ENCODE data around the gene LIMS3. TPM values are rescaled to one million over a fixed set of nuclear protein-coding genes. Genes with fewer than 3 reads are reported as not detected.
"Not testable (repeated sequence)": the region's sequence is repeated elsewhere in the genome, so short reads cannot be mapped to it uniquely, and the experiment has no call there.

LIMS3 gene, protein sequence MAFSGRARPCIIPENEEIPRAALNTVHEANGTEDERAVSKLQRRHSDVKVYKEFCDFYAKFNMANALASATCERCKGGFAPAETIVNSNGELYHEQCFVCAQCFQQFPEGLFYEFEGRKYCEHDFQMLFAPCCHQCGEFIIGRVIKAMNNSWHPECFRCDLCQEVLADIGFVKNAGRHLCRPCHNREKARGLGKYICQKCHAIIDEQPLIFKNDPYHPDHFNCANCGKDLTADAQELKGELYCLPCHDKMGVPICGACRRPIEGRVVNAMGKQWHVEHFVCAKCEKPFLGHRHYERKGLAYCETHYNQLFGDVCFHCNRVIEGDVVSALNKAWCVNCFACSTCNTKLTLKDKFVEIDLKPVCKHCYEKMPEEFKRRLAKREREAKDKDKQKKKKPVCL
- 1 to 10 TPM; 4.6 to 4.9 TPM for total RNA-seq
- long read RNA-seq, donor 1, partial matches to known transcripts: 0 of 1 reads
- long read RNA-seq, donor 1, other reads (novel, unspliced or antisense): 0 of 1 reads
- long read RNA-seq, donor 2, partial matches to known transcripts: 0 of 2 reads
- long read RNA-seq, donor 2, other reads (novel, unspliced or antisense): 0 of 2 reads

DNA sequence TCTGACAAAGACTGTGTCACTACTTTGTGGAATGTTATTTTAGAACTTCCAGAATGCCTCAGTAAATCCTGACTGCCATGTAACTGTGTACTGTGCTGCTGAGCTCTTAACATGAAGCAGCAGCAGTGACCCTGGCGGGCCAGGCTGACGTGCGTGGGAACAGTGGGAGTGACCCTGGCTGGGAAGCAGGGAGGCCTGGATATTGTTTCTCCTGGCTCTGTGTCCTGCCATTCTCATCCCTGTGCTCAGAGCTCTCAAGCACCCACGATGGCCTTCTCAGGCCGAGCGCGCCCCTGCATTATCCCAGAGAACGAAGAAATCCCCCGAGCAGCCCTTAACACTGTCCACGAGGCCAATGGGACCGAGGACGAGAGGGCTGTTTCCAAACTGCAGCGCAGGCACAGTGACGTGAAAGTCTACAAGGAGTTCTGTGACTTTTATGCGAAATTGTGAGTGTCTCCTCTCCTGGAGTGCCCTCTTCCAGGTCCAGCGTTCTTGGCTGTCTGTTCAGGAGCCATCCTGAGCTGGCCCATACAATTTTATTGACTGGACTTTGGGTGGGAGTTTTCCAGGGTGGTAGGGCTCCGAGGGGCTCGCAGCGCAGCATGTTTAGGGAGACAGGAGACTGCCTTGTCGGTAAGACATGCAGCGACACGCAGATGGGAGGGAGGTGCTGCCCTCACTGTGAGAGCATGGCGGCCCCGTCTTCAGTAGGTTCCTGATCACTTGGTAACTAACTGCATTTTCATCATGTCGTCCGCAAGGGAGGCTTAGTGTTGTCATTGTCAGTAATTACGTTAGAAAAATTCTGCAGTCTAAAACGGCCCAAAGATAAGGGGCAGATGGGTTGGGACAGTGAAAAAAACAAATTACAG is at the start of gene LIMS3:
TSS of gene LIMS3 (plus strand) at position 227 of the 875 bp plus-strand sequence. CDS start at position 268, 41 bp downstream.
- intact Hi-C loops (cut with DNase I): not testable (repeated sequence)

GRCh38 chr2:109871129-109871751 is 27.2 kb upstream of the LIMS3 start:
- DNase-seq (ENCODE audit: low spot score); intact Hi-C loops (cut with DNase I): not testable (repeated sequence)

More for the DNA sequence above, at the start of gene LIMS3:
- not testable (repeated sequence) for DNase-seq (ENCODE audit: low spot score)

- DNase-seq (ENCODE audit: low spot score); intact Hi-C loops (cut with DNase I): not testable (repeated sequence)
These were observed 21.9 kb upstream of the LIMS3 start for GRCh38 chr2:109876625-109877024.

GRCh38 chr2:109882112-109882511 is 16.4 kb upstream of the LIMS3 start:
- intact Hi-C loops (cut with DNase I); DNase-seq (ENCODE audit: low spot score): not testable (repeated sequence)

- intact Hi-C loops (cut with DNase I); DNase-seq (ENCODE audit: low spot score): not testable (repeated sequence)
These were observed 10.1 kb upstream of the LIMS3 start for GRCh38 chr2:109888414-109888813.

- DNase-seq (ENCODE audit: low spot score); intact Hi-C loops (cut with DNase I): not testable (repeated sequence)
These were observed 8.6 kb upstream of the LIMS3 start for GRCh38 chr2:109889909-109890308.

DNA sequence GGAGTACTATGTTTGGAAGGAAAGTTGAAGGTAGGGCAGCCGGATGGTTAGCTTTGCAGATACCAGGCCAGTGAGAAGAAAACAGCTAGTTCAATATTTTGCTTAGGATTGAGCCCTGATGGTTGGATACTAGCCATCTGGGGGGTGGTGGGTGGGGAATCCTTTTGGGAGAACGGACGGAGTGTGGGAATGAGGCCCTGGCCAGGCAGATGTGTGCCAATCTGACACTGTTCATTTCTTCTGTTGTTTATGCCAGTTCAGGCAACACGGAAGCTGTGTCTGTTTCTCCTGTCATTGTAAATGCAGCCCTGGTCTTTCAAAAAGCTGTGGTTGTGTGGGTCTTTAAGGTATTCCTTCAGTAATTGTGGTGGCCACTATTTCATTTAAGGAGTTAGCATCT is 7.5 kb upstream of the LIMS3 start:
- intact Hi-C loops (cut with DNase I): not testable (repeated sequence)

GRCh38 chr2:109893736-109894135 is 4.8 kb upstream of the LIMS3 start:
- intact Hi-C loops (cut with DNase I); DNase-seq (ENCODE audit: low spot score): not testable (repeated sequence)

More for the DNA sequence above, 7.5 kb upstream of the LIMS3 start:
- DNase-seq (ENCODE audit: low spot score): not testable (repeated sequence)

DNA sequence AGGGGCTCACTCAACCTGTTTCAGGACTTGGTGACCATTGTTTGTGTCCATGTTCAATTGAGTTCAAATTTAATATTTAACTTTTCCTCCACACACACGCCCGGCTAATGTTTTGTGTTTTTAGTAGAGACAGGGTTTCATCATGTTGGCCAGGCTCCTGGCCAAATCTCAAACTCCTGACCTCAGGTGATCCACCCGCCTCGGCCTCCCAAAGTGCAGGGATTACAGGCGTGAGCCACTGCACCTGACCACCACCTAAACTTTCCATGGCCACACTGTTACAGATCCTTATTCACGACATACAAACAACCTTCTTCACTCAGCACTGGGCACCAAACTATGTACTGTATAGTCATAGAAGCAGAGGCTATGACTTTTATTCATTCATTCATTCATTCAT is 4.3 kb upstream of the LIMS3 start:
- intact Hi-C loops (cut with DNase I); DNase-seq (ENCODE audit: low spot score): not testable (repeated sequence)

DNA sequence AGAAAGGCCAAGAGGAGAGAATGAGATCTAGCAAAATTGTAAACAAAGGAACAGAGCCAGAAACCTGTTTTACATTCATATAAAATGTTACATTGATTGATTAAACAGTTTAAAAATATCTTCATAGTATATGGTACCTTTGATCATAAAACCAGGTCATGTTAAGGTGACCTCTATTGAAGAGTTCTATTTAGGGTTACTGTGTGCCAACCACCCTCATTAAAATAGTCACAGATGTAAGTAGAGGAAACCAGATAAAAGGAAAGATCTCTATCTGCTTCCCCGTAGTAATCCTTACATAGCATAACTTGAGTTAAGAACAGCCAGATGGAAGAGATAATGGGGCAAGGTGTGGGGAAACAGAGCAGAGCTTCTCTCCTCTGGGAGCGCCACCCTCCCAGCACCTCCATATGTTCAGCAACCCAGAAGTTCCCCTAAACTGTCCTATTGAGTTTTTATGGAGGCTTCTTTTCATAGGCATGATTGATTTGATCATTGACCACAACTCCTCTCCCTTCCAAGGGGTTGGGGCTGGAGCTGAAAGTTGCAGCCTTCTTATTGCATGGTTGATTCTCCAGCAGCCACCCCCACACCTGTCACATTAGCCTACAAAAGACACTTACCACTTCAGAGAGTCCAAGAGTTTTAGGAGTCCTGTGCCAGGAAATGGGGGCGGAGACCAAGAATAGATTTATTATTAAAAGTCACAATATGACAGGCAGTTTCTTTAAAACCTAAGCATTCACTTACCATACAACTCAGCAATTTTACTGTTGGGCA is 3.2 kb upstream of the LIMS3 start:
- DNase-seq (ENCODE audit: low spot score); intact Hi-C loops (cut with DNase I): not testable (repeated sequence)

DNA sequence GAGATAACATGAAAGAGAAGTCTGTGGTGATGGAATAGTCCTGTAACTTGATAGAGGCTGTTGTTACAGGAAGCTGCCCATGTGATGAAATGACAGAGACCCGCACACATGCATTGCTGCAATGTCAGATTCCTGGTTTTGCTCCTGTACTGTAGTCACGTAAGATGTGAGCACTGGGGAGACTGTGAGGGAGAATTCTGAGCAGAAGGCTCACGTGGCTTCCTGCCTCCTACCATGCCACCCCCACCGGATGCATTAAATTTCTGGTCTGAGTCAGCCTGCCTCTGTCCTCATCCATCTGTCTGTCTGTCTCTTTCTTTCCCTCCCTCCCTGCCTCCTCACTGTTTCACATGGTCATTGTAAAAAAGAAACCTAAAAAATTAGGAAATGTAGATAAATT is 2.3 kb upstream of the LIMS3 start:
- DNase-seq (ENCODE audit: low spot score); intact Hi-C loops (cut with DNase I): not testable (repeated sequence)

- intact Hi-C loops (cut with DNase I); DNase-seq (ENCODE audit: low spot score): not testable (repeated sequence)
These were observed 573 bp upstream of the LIMS3 start for GRCh38 chr2:109897769-109898461.

GRCh38 chr2:109905796-109906195 is 7.3 kb downstream of the LIMS3 start:
- intact Hi-C loops (cut with DNase I); DNase-seq (ENCODE audit: low spot score): not testable (repeated sequence)

DNA sequence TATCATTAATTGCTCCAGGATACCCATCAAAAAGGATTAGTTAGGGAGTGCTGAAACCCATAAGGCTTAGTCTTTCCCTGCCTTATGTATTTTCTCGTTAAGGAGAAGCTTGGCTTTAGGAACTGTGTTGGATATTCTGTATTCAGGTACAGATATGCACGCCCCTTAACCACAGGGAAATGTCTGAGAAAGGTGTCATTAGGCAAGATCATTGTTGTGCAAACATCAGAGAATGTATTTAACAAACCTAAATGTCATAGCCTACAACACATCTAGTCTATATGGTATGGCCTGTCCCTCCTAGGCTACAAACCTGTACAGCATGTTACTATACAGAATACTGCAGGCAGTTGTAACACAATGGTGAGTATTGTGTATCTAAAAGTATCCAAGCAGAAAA is 10.1 kb downstream of the LIMS3 start:
- intact Hi-C loops (cut with DNase I): not testable (repeated sequence)

GRCh38 chr2:109910789-109911188 is 12.3 kb downstream of the LIMS3 start:
- DNase-seq (ENCODE audit: low spot score); intact Hi-C loops (cut with DNase I): not testable (repeated sequence)

More for the DNA sequence above, 10.1 kb downstream of the LIMS3 start:
- DNase-seq (ENCODE audit: low spot score): not testable (repeated sequence)

- DNase-seq (ENCODE audit: low spot score); intact Hi-C loops (cut with DNase I): not testable (repeated sequence)
These were observed 15.4 kb downstream of the LIMS3 start for GRCh38 chr2:109913911-109914310.

DNA sequence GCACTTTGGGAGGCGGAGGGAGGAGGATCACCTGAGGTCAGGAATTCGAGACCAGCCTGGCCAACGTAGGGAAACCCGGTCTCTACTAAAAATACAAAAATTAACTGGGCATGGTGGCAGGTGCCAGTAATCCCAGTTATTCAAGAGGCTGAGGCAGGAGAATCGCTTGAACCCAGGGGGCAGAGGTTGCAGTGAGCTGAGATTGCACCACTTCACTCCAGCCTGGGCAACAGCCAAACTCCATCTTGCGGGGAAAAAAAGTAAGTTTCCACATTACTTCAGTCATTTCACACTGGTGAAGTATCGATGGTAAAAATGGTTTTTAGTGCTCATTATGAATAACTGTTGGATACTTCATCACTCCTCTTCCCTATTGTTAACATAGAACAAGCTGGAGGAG is 16.1 kb downstream of the LIMS3 start:
- DNase-seq (ENCODE audit: low spot score); intact Hi-C loops (cut with DNase I): not testable (repeated sequence)

- DNase-seq (ENCODE audit: low spot score); intact Hi-C loops (cut with DNase I): not testable (repeated sequence)
These were observed 17.3 kb downstream of the LIMS3 start for GRCh38 chr2:109915830-109916229.

Data from posterior vena cava (tissue), 2 donors.